ENCODE data around the gene HOXC13.

Gene HOXC13

DNA sequence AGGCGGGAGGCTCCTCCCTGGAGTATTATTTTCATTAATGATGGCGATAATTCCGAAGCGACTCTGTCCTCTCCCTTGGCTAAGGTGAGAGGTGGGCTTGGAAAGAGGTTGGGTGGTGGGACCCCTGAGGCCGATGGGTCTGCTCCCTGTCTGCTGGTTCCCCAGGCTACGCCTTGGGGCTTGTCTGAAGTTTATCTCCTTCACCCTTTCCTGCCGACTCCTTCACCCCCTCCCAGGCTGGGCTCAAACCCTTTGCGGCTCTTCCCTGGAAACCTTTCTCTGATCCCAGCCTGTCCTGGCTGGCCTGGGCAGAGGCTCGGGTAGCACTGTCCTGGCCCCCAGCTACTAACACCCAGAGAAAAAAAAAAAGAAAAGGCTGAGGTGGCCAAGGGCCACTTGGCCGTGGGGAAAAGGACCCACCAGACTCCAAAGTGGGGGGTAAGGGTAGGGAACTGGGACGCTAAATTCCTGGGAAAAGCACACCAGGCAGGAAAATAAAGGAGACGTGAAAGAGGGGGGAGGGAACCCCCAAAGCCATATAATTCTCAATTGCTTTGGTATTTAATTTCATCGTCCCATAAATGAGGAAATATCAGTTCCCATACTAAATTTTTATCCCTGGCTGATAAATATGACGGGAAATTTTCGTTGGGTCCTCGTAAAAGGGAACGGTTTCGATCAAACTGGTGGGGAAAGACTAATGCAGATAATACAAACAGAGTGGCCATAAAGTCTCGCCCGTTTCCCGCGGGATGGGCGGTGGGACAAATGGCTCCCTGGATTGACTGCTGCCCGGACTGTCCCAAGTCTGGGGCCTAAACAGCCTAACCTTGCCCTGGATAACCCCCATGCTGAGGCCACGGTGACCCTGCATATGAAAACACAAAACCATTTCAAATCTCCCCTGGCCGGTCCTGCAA, 44.3 kb downstream of the HOXC13 start:
- DNase-seq (ENCODE audit: low read depth, low spot score): no peak

DNA sequence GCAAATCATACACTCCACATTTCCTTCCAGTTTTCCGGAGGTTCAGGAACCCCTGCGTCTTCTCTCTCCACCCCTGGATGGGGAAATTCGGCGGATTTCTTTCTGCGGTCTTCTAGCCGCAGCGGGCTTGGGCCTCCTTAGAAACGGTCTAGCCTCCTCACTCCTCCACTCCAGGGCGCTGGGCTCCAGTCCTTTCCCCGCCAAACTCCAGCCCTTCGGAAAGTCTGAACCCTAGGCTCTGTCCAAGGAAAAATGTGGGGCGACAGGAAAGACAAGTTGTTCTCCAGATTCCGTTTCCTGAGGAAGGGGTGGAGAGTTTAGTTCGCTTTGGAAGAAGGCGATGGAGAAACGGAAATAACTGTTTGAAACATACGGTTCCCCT, 44.9 kb downstream of the HOXC13 start:
- DNase-seq (ENCODE audit: low read depth, low spot score): no peak

DNA sequence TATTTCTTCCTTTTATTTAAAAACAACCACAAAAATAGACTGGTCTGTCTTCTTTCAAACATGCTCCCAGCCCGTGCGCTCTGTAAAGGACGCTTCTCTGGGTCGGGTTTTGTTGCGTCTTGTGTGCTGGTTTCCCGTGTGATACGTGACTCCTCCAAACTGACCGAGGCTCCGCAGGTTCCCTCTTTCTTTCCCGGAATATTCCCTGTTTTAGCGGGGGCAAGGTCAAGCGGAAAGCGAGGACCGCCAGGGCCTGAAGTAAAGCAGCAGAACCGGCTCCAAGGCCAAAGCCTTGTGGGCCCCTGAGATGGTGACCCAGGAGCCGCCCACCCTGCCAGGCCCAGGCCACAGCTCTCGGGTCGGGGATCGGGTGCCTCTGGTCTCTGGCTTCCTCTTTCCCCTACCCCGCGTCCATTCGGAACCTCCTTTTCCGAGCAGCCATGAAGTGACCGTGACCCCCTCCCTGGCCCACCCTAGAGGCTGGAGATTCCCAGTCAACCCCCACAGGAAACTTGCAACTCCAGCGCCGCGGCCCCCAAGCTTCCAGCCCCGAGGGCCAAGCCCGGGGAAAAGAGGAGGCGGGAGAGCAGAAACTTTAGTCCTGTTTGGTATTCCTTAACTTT, 45.4 kb downstream of the HOXC13 start:
- DNase-seq (ENCODE audit: low read depth, low spot score): no peak

DNA sequence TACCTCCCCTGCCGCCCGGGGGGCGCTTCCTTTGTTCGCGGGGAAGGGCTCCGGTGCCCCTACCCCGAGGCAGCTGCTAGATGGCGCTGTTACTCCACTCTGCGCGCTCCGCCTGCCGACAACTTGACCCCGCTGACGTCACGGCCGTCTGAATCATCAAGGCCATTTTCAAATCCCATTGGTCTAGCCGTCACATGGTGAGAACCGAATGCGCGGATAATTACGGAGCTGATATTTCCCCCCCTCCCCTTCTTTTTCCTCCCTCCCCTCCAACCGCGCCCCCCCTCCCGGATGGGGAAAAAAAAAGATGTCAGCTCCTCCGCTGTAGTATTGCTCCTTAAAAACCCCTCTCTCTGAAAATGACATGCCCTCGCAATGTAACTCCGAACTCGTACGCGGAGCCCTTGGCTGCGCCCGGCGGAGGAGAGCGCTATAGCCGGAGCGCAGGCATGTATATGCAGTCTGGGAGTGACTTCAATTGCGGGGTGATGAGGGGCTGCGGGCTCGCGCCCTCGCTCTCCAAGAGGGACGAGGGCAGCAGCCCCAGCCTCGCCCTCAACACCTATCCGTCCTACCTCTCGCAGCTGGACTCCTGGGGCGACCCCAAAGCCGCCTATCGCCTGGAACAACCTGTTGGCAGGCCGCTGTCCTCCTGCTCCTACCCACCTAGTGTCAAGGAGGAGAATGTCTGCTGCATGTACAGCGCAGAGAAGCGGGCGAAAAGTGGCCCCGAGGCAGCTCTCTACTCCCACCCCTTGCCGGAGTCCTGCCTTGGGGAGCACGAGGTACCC, 46.5 kb downstream of the HOXC13 start, which contains the start of gene HOXC10:
TSS of gene HOXC10 (plus strand) at position 246 of the 791 bp plus-strand sequence. CDS start at position 360, 114 bp downstream.
- peak; percentile 62 for DNase-seq (ENCODE audit: low read depth, low spot score)

DNA sequence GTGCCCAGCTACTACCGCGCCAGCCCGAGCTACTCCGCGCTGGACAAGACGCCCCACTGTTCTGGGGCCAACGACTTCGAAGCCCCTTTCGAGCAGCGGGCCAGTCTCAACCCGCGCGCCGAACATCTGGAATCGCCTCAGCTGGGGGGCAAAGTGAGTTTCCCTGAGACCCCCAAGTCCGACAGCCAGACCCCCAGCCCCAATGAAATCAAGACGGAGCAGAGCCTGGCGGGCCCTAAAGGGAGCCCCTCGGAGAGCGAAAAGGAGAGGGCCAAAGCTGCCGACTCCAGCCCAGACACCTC, 47.0 kb downstream of the HOXC13 start:
- no peak for DNase-seq (ENCODE audit: low read depth, low spot score)

DNA sequence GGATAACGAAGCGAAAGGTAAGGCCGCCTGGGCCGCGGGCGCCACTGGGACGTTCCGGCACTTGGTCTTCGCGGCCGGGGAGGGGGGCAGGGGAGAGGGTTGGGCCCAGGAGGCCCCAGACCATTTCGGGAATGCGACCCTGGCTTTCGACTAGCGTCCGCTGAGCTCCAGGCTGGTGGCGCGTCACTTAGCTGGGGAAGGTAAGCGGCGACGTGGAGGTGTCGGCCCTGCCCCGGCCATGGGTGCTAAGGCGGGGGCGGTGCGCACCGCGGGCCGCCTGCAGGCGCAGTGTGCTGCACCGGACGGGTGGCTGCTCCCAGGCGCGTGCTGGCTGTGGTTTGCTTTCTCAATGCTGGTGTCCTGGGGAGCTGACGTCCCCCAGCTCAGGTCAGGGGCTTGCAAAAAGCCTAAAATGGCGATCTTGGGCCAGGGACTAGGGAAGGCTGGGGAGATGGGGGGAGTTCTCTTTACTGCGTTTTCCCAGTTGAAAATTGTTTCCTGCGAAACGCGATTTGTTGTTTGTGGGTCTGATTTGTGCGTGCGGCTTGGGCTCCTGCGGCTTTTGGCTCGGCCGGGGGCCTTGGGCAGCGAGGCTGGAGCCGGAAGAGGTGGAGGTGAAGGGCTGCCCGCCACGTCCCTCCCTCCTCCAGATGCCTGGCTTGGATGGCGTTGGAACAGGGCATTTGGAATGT, 47.5 kb downstream of the HOXC13 start:
- no peak for DNase-seq (ENCODE audit: low read depth, low spot score)

DNA sequence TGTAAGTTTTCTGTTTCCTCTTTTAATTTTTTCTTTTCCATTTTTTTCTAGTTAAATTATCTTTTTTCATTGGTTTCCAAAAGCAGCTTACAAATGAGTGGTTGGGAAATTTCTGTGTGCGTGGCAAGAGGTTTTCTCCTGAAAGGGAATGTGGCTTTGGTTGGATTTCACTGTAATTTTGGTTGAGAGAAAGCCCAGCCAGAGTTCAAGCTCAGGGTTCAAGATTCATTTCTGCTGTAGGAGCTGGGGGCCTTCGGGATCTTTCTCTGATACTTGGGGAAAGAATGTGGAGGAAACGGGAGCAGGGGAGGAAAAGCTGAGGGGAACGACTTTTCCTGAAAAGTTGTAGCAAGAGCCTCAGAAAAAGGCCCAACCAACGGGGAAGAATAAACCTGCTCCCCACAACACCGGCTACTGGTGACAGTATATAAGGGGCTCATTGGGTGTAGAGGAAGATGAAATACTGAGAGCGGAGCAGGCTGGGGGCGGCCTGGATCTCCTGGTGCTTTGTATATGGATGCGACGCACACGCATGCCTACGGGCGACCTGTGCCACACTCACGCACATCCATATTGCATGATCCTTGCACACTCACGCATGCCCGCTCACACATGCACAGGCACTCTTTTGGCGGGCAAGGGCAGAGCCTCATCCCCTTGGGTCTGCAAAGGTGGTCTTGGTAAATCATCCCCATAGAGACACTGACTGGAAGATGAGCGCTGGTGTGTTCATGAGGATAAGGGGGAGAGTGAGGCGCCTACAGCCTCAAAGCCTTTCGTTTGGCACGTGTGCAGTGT, 48.3 kb downstream of the HOXC13 start:
- DNase-seq (ENCODE audit: low read depth, low spot score): no peak

DNA sequence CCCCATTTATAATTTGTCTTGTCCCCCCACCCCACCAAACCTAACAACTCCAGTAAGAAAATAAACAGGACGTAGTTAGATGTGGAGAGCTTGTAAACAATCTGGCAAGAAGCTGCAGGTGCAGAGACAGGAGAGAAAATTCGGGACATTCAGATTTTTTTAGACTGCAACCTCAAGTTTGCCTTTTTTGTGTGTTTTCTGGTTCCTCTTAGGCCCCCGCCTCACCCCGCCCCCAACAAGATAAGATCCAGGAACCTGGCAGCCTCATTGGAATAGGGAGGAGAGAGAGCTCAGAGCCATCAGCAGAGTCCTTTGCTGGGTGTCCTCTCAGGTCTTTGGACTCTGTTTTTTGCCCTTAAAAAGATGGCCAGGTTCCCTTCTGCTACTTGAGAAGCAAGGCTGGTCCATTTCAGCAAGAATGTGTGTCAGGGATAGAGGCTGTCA, 49.2 kb downstream of the HOXC13 start:
- DNase-seq (ENCODE audit: low read depth, low spot score): no peak

DNA sequence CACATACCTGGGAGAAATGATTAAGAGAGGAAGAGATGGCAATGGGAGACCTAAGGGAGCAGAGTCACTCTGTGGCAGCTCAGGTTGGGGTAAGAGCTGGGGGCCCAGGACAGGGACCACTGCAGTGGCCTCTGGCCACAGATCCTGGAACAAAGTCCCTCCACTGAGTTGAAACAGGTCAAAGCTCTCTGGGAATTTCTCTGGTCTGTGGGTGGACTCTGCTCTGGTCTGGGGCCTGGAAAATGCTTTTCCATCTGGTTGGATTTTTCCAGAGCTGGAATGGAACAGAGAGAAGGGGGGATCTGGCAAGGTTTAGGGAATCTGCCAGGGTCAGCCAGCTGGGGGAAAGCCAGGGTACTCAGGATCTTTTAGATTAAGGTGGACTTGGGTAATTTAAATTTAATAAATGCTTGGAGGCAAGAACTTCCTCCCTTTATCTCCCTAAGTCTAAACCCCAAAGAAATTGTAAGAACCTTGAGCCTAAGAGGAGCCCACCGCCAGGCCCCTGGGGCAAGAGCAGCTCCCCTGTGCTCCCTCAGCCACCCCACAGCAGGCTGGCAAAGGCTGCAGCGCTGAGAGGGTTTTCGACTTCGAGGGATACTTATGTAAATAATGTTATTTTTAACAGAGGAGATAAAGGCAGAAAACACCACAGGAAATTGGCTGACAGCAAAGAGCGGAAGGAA, 50.1 kb downstream of the HOXC13 start:
- DNase-seq (ENCODE audit: low read depth, low spot score): no peak

DNA sequence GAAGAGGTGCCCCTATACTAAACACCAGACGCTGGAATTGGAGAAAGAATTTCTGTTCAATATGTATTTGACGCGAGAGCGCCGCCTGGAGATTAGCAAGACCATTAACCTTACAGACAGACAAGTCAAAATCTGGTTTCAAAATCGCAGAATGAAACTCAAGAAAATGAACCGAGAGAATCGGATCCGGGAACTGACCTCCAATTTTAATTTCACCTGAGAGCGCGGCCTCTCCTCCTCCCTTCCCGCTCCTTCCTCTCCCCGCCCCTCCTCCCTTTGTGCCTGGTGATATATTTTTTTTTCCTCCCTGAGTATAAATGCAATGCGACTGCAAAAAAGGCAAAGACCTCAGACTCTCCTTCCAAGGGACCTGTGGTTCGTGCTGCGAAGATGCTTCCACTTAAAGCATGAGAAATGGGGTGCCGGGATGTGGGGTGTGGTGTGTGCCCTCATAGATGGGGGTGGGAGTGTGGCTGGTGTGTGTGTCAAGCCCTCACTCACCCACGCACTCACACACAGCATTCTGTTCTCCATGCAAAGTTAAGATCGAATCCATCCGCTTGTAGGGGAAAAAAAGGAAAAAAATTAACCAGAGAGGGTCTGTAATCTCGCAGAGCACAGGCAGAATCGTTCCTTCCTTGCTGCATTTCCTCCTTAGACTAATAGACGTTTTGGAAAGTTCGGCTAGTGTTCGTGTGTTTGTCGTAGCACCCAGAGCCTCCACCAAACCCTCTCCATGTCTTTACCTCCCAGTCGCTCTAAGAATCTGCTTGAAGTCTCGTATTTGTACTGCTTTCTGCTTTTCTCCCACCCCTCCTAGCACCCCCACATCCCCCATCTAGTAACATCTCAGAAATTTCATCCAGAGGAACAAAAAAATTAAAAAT, 50.8 kb downstream of the HOXC13 start:
- no peak for DNase-seq (ENCODE audit: low read depth, low spot score)

DNA sequence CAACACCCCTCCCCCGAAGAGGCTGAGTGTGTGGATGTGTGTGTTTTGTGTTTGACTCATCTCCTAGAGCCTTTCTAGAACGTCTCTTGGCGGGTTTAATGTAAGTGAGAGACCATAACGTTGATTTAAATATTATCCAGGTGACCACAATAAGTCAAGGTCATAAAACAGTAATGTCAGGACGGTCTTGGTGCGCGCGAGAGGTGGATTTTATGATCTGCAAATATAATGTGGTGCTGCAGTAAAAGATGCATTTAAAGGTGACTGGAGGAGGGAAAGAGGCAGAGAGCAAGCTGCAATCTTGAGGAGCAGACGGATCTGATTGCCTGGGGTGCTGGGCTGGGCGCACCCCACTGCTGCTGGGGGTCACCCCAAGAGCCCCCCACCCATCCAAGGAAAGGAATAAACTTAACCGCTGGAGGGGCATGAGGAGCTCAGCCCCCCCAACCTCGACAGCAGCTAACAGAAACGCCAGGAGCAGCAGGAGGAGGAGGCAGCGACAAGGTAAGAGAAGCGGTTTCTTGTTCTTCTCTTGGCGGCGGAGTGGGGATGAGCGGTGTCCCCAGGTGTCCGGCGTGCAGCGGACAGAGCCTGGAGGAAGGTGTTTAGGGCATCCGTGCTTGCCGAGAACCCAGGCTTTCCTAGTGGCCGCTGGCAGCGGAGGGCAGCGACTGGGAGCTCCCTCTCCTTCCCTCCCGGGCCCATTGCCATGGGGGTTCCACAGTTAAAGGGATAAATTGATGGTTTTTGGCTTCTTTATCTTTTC, 51.9 kb downstream of the HOXC13 start:
- DNase-seq (ENCODE audit: low read depth, low spot score): no peak

DNA sequence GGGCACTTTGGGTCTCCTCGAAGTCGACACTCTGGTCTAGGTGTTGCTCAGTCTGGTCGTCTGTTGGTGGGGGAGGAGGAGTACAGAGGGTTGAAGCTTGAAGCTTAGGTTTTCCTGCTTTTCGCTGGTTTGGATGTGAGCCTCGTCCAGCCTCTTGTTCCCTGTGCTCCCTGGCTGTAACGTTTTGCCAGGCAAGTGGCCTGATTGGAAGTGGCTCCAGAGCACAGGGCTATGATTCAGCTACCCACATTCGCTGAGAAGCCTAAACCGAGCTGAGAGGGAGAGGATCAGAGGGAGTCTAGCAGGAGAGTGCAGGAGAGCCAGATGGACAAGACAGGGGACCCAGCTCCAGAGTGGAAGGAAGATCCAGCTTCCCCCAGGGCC, 52.4 kb downstream of the HOXC13 start:
- no peak for DNase-seq (ENCODE audit: low read depth, low spot score)

DNA sequence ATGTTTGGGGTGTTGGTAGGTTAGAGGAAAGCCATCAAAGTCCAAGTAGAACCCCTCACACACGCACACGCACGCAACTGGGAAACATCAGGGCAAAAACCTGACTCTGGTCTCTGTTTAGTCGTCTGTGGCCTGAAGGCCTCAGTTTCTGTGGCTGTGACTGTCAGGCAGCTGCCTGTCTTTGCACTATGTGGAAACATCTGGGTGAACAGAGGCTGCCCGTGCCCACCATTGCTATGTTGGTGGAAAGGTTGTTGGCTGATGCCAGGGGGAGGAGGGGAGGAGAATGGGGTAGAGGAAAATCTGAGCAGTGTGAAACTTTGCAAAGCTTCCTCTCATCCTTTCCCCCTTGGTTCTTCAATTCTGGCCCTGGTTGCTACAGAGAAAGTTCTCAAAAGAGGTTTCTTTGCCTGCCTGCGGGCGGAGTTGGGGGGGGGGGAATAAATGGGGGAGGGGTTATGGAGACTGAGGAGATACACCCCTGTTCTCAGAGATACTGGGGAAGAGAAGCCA, 53.8 kb downstream of the HOXC13 start:
- no peak for DNase-seq (ENCODE audit: low read depth, low spot score)

DNA sequence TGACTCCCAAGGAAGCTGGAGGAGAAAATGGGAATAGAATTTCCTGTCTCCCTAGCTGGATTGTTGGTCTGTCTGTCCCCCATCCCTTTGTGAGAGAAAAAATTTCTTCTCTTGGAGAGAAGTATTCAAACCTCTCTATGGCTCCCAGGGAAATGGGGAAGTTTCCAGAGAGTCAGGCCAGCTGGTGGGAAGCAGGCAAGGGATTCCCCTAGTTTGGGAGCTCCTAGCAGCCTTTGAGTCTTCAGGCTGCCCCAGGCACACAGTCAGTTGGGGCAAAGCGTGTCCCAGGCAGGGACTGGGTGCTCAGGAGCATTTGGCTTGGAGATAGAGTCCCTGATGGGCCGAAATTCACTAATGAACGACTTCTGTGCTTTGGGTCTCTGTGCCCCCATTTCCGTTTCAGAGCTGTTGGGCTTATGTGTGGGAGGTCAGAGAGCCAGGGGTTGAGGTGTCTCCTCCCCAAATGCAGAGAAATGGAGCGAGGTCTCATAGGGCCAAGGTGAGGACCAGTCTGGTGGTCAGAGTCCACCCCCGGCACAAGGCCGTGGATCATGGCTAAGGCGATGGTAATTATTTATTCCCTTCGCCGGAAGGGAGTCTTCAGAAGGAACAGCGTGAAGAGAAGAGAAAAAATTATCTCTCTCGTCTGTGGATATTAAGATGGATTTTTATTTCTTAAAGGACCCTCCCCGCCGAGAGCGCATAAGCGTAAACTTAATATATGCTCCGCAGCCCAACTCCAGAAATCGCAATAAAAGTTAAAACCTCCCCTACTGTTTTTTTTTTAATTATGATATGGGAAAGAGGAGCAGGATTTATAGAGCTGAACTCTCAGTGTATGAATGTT, 54.8 kb downstream of the HOXC13 start:
- DNase-seq (ENCODE audit: low read depth, low spot score): no peak

DNA sequence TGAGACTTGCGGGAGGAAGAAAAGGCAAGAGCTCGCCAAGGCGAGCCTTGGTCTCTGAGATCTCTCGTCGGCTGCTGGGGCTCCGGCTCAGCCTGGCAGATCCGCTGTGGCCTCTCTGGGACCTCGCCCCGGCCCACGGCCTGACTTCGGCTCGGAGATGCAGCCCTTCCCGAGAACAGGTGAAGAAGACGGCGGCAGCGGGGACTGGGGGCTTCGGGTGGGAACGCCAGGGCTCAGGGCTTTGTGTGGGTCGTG, 55.3 kb downstream of the HOXC13 start:
- DNase-seq (ENCODE audit: low read depth, low spot score): no peak

DNA sequence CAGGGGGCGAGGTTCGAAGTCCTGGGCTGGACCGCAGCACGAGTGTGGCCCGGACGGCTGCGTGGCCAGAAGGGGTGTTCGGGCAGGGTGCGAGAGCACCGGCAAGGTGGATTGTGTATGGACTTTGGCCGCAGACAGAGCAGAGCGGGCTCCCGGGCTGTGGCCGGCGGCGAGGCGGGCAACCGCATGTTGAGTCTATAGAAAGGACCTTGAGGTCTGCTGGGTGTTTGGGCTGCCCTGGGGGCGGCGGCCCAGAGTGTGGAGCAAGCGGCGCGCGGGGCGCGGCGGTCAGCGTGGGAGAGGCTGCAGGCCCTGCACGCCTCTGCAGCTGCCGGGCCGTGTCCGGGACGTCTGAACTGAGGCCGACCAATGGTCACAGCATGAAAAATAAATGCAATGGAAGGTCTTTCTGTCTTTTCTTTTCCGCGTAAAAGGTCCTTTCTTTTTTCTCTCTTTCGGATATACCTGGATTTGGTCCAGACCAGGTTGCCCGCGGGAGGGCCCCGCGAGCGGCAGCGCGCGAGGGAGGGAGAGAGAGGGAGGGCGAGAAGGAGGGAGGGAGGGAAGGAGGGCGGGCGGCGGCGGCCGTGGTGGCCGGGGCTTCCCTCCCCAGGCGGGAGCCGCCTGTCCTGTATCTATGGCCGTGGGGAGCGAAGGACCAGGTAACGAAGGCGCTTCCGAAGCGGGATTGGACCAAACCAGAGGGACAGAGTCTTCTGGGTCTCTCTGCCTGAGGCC, 55.8 kb downstream of the HOXC13 start:
- DNase-seq (ENCODE audit: low read depth, low spot score): no peak

DNA sequence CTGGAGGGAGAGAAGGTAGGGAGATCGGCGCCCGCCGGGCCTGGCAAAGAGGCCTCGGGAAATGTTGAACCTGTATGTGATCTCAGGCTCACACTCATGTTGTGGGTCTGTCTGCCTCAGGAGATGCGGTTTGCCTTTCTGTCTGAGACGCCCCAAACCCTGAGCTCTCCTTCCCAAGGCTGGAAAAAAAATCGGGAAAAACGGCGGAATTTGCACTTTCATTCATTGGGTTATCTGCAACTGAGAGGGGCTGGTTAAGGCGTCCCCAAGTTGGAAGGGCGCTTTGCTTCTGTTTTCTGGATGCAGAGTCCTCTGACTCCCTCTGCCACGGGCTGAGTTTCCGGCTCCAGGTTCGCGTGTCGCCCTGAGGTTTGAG, 56.4 kb downstream of the HOXC13 start:
- DNase-seq (ENCODE audit: low read depth, low spot score): no peak
